Right ventricle myocardium inferior (tissue), 1 donor: ENCODE measurements around the gene EMX1. TPM values are rescaled to one million over a fixed set of nuclear protein-coding genes. Genes with fewer than 3 reads are reported as not detected.

Source experiments
- ATAC-seq: fragments of 200-7000 bp; cut with Tn5 transposase; one replicate; pipeline ENCODE4 v1.9.1; 2020; ENCODE audit warnings: mild to moderate bottlenecking, moderate library complexity
- DNase-seq: peaks from one replicate; pipeline ENCODE4 v3.0.0; 2021; ENCODE audit errors: missing footprints
- intact Hi-C: fragments of 100-400 bp; cut with DNase I; formaldehyde crosslinking; loops from one replicate; pipeline ENCODE4 v1.11.0; 2022
- total RNA-seq: library from RNA; stranded (reverse); fragmentation: NEBNext Ultra II Directional; extraction: Animal tissue kit (Norgen Biotek cat#: 25700); gene quantifications from one replicate; pipeline ENCODE4 v1.2.1, GENCODE V29; 2021
- donor health status: DM: no; HTN: yes; CAD: no; lungs with severe emphysema.

EMX1 gene
- total RNA-seq, 1 donor from 2014 or later, result not detected

GRCh38 chr2:72921088-72921851 lies 4.0 kb downstream of the EMX1 start:
- DNase-seq (no peak), ATAC-seq (no peak)
- intact Hi-C loops, result no loop called here

GRCh38 chr2:72921853-72922252 lies 4.5 kb downstream of the EMX1 start:
- DNase-seq (no peak), ATAC-seq (no peak)
- intact Hi-C loops, result no loop called here

GRCh38 chr2:72923833-72924352 lies 6.6 kb downstream of the EMX1 start:
- ATAC-seq (no peak), DNase-seq (no peak)
- intact Hi-C loops, result loop anchor here (2.0 kb wide), 1 partner anchor 43 kb away; no protein-coding TSS in a partner anchor

GRCh38 chr2:72924353-72925240 lies 7.3 kb downstream of the EMX1 start:
- no peak for ATAC-seq
- DNase-seq, result no peak
- intact Hi-C loops, result loop anchor here (2.0 kb wide), 1 partner anchor 42 kb away; no protein-coding TSS in a partner anchor

GRCh38 chr2:72925328-72925943 lies 8.1 kb downstream of the EMX1 start:
- DNase-seq, result no peak
- intact Hi-C loops, result loop anchor here (2.0 kb wide), 1 partner anchor 41 kb away; no protein-coding TSS in a partner anchor
- ATAC-seq, result no peak

GRCh38 chr2:72926368-72926767 lies 9.0 kb downstream of the EMX1 start:
- ATAC-seq (no peak), DNase-seq (no peak)
- intact Hi-C loops, result no loop called here

GRCh38 chr2:72926811-72927465 lies 9.6 kb downstream of the EMX1 start:
- DNase-seq (no peak), ATAC-seq (no peak)
- intact Hi-C loops, result no loop called here

GRCh38 chr2:72927619-72928550 lies 10.6 kb downstream of the EMX1 start:
- ATAC-seq, result no peak
- no peak for DNase-seq
- intact Hi-C loops, result no loop called here

- DNase-seq (no peak), ATAC-seq (no peak)
- intact Hi-C loops, result no loop called here
Measured at GRCh38 chr2:72929010-72929409, 11.7 kb downstream of the EMX1 start.

- ATAC-seq, result no peak
- intact Hi-C loops, result no loop called here
- peak; percentile 60 for DNase-seq
Measured at GRCh38 chr2:72931280-72931910, 14.1 kb downstream of the EMX1 start.

GRCh38 chr2:72932045-72932740 lies 14.9 kb downstream of the EMX1 start:
- DNase-seq, result peak; percentile 9
- no peak for ATAC-seq
- intact Hi-C loops, result no loop called here

GRCh38 chr2:72932805-72933204 lies 15.5 kb downstream of the EMX1 start:
- intact Hi-C loops, result no loop called here
- ATAC-seq, result no peak
- peak; percentile 14 for DNase-seq

GRCh38 chr2:72933207-72933606 lies 15.9 kb downstream of the EMX1 start:
- ATAC-seq (no peak), DNase-seq (peak; percentile 28)
- intact Hi-C loops, result no loop called here

GRCh38 chr2:72933646-72934151 lies 16.4 kb downstream of the EMX1 start:
- intact Hi-C loops, result no loop called here
- peak; percentile 34 for DNase-seq
- no peak for ATAC-seq

GRCh38 chr2:72934683-72935610 lies 17.6 kb downstream of the EMX1 start:
- intact Hi-C loops, result no loop called here
- DNase-seq (peak; percentile 21), ATAC-seq (no peak)

- ATAC-seq (no peak), DNase-seq (peak; percentile 8)
- intact Hi-C loops, result no loop called here
Measured at GRCh38 chr2:72935611-72935957, 18.3 kb downstream of the EMX1 start.
